Measurements from ENCODE around the gene FASTK.
A peak's percentile ranks its signal among the peaks of the same experiment; 100 is the strongest.

Gene FASTK

GRCh38 chr7:151095123-151095797 is 14.7 kb upstream of the FASTK start:
- DNase-seq: no peak

DNA sequence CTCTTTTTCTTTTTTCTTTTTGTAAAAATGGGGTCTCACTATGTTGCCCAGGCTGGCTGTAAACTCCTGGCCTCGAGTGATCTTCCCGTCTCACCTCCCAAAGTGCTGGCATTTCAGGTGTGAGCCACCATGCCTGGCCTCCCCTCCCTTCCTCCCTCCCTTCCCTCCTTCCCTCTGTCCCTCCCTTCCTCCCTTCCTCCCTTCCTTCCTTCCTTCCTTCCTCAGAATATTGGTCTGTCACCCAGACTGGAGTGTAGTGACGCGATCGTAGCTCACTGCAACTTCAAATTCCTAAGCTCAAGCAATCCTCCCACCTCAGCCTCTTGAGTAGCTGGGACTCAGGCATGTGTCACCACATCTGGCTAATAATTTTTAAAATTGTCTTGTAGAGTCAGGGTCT is 14.1 kb upstream of the FASTK start:
- DNase-seq: no peak

DNA sequence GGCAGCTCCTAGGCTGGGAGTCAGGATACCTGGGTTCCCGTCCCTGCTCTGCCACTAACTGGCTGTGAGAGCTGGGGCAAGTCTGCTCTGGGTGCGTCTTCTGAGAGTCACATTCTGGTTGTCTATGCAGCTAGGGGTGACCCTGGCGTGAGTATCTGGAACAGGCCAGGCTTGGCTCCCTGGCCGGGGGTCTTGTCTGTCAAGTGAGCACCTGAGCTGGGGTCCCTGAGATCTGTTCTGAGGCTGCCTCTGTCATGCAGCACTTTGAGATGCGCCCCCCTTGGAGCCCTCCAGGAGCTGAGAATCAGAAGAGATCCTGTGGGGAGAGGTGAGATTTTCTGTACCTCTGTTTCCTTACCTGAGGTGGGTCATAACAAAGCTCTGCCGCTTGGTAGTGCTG is 13.1 kb upstream of the FASTK start:
- DNase-seq: no peak

DNA sequence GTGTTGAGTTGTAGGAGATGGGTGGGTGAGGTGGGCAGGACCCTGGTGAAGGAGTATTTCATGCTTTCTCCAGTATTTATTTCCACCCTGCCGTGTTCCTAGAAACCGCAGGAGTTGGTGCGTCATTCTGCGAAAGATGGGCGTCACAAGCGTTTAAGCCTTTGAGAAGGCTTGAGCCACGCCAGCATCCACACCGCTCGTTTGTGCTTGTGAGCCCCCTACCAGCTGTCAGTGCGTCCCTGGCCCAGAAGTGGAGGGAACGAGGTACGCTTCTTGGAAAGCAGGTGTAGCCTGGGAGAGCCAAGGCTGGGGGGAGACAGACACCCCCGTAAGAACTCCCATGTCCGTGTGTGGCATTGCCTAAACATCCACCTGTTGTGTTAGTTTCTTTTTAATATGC is 11.4 kb upstream of the FASTK start:
- DNase-seq: no peak

GRCh38 chr7:151091431-151091830 is 10.8 kb upstream of the FASTK start:
- DNase-seq: no peak

DNA sequence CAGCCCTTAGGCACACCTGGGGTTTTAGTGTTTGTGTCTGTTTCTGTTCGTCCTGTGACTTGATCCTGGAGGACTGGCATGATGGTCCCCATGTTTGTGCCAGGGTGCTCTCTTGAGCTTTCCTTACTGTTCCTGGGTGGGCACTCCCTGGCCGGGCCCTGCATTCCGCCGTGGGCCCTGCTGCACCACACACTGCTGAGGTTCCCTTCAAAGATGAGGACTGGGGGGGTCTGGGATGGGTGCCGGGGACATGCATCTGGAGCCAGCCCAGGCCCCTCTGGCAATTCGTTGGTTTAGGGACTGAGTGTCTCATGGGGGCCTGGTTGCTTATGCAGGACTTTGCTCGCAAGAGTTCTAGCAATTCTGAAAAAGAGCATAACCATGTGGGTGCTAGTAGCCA is 10.4 kb upstream of the FASTK start:
- no peak for DNase-seq

GRCh38 chr7:151089893-151090730 is 9.5 kb upstream of the FASTK start:
- DNase-seq: no peak

GRCh38 chr7:151088856-151089699 is 8.5 kb upstream of the FASTK start:
- DNase-seq: no peak

- no peak for DNase-seq
Observed at GRCh38 chr7:151088019-151088855, 7.6 kb upstream of the FASTK start.

DNA sequence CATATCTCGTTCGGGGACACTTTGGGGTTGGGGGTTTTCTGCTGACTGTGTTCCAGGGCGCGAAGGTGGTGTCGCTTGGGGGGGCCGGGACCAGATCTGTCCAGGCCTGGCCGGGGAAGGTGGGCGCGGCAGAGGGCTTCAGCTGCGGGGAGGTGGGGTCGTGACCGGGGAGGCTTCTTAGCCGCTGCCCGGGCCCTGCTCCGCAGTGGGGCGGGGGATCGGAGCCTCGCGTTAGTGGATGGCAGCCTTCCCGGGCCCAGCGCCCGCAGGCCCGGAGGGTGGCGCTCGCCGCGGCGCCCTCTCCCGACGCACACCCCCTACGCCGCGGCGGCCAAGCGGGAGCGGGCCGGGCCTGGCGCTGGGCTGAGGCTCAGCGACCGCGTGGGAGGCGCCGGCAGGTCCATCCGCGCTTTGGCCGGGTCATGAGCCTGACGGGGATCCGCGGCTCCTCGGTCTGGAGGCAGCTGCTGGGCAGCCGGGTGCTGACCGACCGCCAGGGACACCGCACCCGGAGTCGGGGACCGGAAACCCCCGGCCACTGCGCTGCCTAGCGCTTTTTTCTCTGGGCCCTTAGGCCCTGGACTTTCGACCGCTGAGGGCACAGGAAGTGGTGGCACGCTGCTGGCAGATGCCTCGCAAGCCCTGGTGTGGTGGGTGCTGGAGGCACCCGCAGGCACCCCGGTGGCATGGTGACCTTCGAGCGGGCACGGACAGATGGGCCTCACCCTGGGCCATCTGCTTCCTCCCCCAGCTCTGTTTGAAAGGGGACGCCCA is 6.8 kb upstream of the FASTK start:
- DNase-seq: no peak

- no peak for DNase-seq
Observed at GRCh38 chr7:151086802-151087244, 6.2 kb upstream of the FASTK start.

- DNase-seq: peak; percentile 42
Observed at GRCh38 chr7:151085691-151086620, 5.3 kb upstream of the FASTK start, which contains the start of gene AGAP3. Gene AGAP3, plus strand, starts transcription at chr7:151086475. Its CDS starts 267 bp downstream, at chr7:151086742.

DNA sequence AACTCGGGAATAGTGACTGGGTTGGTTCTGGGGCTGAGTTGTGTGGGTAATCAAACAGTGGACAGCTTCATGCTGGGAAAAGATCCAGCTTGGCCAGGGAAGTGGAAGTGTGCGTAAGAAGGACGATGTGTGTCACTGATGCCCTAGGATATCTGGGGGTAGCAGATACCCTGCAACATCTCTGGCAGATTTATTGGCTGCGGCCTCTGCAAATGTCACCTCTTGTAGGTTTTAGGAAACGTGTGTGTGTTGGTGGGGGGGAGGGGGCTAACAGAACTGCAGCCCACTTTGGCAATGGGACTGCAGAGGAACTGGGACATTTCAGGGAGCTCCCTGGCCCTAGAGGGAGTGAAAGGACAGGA is 4.7 kb upstream of the FASTK start:
- no peak for DNase-seq

DNA sequence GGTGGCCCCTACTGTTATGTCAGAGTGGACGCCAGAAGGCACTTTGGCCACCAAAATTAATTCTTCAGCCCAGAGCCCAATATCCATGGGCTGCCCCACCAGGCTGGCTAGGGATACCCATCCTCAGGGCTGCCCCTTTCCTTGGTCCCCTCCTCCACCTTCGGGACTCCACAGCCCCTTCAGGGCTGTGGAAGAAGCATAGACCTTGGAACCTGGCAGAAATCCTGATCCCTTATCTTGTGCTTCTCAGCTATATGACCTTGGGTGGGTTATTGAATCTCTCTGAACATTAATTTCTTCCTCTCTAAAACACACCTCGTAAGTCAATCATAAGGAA is 3.2 kb upstream of the FASTK start:
- no peak for DNase-seq

DNA sequence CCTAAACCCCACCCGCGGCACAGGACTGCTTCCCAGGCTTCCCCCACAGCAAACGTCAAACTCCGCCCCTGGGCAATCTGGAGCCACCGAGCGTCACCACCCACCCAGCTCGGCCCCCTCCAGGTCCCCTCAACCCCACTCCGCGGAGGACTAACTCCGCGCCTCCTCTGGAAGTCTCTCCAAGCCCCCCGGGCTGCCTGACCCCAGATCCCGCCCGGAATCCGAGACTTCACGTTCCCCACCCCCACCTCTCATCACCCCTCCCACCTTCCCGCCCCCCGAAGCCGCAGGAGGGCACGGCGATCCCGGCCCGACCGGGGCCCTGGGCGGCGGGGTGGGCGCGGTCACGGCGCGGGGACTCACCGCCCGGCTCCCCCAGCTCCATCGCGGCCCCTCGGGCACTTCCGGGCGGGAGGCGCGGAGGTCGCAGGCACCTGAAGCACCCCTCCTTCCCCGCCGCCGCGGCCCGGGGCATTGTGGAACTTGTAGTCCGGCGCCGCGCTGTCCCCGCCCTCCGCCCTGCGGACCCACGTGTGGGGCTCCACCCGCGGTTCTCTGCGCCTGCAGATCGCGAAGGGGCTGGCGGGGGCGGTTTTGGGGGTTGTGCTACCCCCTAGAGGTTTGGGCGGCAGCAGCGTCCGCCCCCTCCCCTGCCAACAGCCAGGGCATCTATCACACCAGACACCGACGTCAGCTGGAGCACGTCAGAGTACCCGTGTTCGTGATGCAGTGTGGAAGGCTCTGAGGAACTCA is 2.6 kb upstream of the FASTK start, which contains the start of gene TMUB1:
TSS of gene TMUB1 (minus strand) at position 423 of the 753 bp plus-strand sequence. CDS start 930 bp downstream, outside the sequence.
- DNase-seq: no peak

DNA sequence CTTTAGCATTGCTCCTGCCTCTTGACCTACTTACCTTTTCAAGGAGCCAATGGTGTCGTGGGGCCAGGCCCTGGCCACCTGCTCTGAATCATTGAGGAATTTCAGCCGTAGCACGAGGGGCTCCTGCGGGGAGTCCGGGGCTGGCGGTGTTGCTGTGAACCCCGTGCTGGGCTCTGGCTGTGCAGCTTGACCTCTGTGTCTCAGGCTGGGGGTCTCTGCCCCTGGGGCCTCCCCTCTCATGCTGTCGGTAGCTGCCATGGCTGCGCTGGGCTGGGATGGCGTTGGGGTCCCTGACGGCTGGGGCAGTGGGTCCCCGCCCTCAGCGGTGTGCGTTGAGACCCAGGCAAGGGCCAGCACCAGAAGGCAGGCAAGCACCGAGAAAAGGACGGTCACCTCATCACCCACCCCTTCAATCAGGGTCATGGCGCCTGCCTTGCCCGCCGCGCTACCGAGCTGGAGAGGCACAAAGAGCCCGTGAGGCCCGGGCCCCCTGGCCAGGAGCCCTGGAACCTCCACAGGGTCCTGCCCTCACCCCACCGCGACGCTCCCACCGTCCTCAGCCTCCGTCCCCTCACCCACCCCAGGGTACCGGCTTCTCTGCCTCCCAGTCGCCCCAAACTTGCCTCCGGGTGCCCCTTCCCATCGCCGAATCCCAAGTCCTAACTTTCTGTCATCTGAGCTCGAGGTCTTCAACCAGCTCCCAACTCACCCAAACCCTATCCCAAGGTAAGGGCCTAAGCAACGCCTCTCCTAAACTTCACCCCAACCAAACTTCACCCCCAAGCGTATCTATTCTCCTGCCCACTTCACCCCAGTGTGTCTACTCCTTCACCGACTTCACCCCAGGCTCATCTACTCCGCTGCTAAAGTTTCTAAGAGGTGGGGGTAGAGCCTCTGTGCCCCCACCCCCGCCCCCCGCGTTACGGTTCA is 1.8 kb upstream of the FASTK start:
- DNase-seq: no peak

- DNase-seq: no peak
Observed at GRCh38 chr7:151081170-151082101, 827 bp upstream of the FASTK start.

Data from cortex of kidney (tissue), 1 donor.